ENCODE measurements around the gene GFI1. TPM values are rescaled to one million over a fixed set of nuclear protein-coding genes. Genes with fewer than 3 reads are reported as not detected.

Gene GFI1
- total and polyA plus RNA-seq, 2 of the 13 experiments (the other 11 are each of a cell fraction or from before 2014, with no cell fraction given): 10.3 to 10.5 TPM

GRCh38 chr1:92485381-92486250 lies 1.1 kb downstream of the GFI1 start (continued):
- TF ChIP-seq ZNF678 (CRISPR knock-in tag; IDR thresholded peaks at IDR 0.05) (0 out of 2 replicates have a peak, but pooled peaks have one; percentile 44), NCOA1 (CRISPR knock-in tag; IDR thresholded peaks at IDR 0.05) (0 out of 2 replicates have a peak, but pooled peaks have one; percentile 20), PITX1 (CRISPR knock-in tag; IDR thresholded peaks at IDR 0.05) (no peak), ZNF552 (CRISPR knock-in tag; IDR thresholded peaks at IDR 0.05; ENCODE audit: borderline replicate concordance) (no peak), ZNF484 (CRISPR knock-in tag; IDR thresholded peaks at IDR 0.05; ENCODE audit: borderline replicate concordance, low read depth) (no peak), RXRB (CRISPR knock-in tag; IDR thresholded peaks at IDR 0.05; ENCODE audit: borderline replicate concordance) (0 out of 2 replicates have a peak, but pooled peaks have one; percentile 18), MLXIP (CRISPR knock-in tag; IDR thresholded peaks at IDR 0.05; ENCODE audit: borderline replicate concordance) (no peak), MZF1 (CRISPR knock-in tag; IDR thresholded peaks at IDR 0.05; ENCODE audit: borderline replicate concordance) (no peak), MEF2D (CRISPR knock-in tag; IDR thresholded peaks at IDR 0.05) (no peak), CCAR2 (optimal IDR thresholded peaks at IDR 0.05; ENCODE audit: low read depth, low read length) (no peak), ZNF557 (CRISPR knock-in tag; IDR thresholded peaks at IDR 0.05) (no peak), ZNF414 (CRISPR knock-in tag; IDR thresholded peaks at IDR 0.05) (peak; percentile 37; the same call in 1 of the 2 replicates), XRCC5 (optimal IDR thresholded peaks at IDR 0.05; ENCODE audit: low read length) (peak; percentile 54), LCORL (IDR thresholded peaks at IDR 0.05) (no peak), LCORL (CRISPR knock-in tag; IDR thresholded peaks at IDR 0.05) (peak; percentile 27; the same call in 1 of the 2 replicates)
- TF ChIP-seq, protein P1, sequence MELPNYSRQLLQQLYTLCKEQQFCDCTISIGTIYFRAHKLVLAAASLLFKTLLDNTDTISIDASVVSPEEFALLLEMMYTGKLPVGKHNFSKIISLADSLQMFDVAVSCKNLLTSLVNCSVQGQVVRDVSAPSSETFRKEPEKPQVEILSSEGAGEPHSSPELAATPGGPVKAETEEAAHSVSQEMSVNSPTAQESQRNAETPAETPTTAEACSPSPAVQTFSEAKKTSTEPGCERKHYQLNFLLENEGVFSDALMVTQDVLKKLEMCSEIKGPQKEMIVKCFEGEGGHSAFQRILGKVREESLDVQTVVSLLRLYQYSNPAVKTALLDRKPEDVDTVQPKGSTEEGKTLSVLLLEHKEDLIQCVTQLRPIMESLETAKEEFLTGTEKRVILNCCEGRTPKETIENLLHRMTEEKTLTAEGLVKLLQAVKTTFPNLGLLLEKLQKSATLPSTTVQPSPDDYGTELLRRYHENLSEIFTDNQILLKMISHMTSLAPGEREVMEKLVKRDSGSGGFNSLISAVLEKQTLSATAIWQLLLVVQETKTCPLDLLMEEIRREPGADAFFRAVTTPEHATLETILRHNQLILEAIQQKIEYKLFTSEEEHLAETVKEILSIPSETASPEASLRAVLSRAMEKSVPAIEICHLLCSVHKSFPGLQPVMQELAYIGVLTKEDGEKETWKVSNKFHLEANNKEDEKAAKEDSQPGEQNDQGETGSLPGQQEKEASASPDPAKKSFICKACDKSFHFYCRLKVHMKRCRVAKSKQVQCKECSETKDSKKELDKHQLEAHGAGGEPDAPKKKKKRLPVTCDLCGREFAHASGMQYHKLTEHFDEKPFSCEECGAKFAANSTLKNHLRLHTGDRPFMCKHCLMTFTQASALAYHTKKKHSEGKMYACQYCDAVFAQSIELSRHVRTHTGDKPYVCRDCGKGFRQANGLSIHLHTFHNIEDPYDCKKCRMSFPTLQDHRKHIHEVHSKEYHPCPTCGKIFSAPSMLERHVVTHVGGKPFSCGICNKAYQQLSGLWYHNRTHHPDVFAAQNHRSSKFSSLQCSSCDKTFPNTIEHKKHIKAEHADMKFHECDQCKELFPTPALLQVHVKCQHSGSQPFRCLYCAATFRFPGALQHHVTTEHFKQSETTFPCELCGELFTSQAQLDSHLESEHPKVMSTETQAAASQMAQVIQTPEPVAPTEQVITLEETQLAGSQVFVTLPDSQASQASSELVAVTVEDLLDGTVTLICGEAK (IDR thresholded peaks at IDR 0.05): no peak
- TF ChIP-seq, protein P1 (CRISPR knock-in tag; IDR thresholded peaks at IDR 0.05): 0 out of 2 replicates have a peak, but pooled peaks have one; percentile 14

Data from HepG2 (cell line).